Osteoblast (primary cell): ENCODE results near the gene PTGES3. TPM values are rescaled to one million over a fixed set of nuclear protein-coding genes. Genes with fewer than 3 reads are reported as not detected.

Experiments used
- DNase-seq: peaks from one replicate; pipeline ENCODE4 v3.0.0; 2011; ENCODE audit warnings: low spot score, mixed read lengths; ENCODE audit not compliant: insufficient read length; ENCODE audit errors: missing footprints
- H2AFZ ChIP-seq: 2 replicates; pipeline ENCODE4 v1.6.0; 2011; ENCODE audit warnings: mild to moderate bottlenecking, low read length
- H3K27ac ChIP-seq: 2 replicates; pipeline ENCODE4 v1.5.1; 2011; ENCODE audit warnings: mild to moderate bottlenecking, low read depth, low read length, moderate library complexity
- H3K27me3 ChIP-seq: 2 replicates; pipeline ENCODE4 v1.6.0; 2012; ENCODE audit warnings: mild to moderate bottlenecking, control low read depth, inconsistent platforms, low read length, moderate library complexity; ENCODE audit not compliant: insufficient read depth
- H3K36me3 ChIP-seq: 2 replicates; pipeline ENCODE4 v1.5.1; 2011; ENCODE audit warnings: mild to moderate bottlenecking, low read length, control low read depth, moderate library complexity; ENCODE audit not compliant: insufficient read depth
- H3K4me1 ChIP-seq: 2 replicates; pipeline ENCODE4 v1.5.1; 2011; ENCODE audit warnings: mild to moderate bottlenecking, low read length, control low read depth, moderate library complexity; ENCODE audit not compliant: insufficient read depth
- H3K4me2 ChIP-seq: 2 replicates; pipeline ENCODE4 v1.6.0; 2011; ENCODE audit warnings: mild to moderate bottlenecking, low read length; ENCODE audit not compliant: insufficient read depth
- H3K4me3 ChIP-seq: fragments of 200-600 bp; sonication (generic); 3 replicates; pipeline ENCODE4 v1.5.1; 2012; ENCODE audit warnings: mild to moderate bottlenecking, low read length, inconsistent platforms; ENCODE audit not compliant: insufficient read depth
- H3K79me2 ChIP-seq: 2 replicates; pipeline ENCODE4 v1.6.0; 2012; ENCODE audit warnings: mild to moderate bottlenecking, low read length, control low read depth, inconsistent platforms; ENCODE audit not compliant: insufficient read depth
- H3K9me3 ChIP-seq: 2 replicates; pipeline ENCODE4 v1.5.1; 2011; ENCODE audit warnings: low read depth, low read length, control low read depth
- H4K20me1 ChIP-seq: 2 replicates; pipeline ENCODE4 v1.6.0; 2012; ENCODE audit warnings: mild to moderate bottlenecking, low read length, control low read depth; ENCODE audit not compliant: insufficient read depth
- CTCF ChIP-seq: IDR thresholded peaks from 2 replicates; pipeline ENCODE4 v1.5.1; 2011; ENCODE audit warnings: mild to moderate bottlenecking, low read depth, low read length, moderate library complexity; ENCODE audit errors: extremely low read depth
- total RNA-seq: library from RNA; depleted of rRNA; stranded (reverse); fragments of >200 nt; gene quantifications from 2 replicates; pipeline ENCODE4 v1.2.3, GENCODE V29; 2012

Gene PTGES3
- total RNA-seq, 1 donor, result 63.0 TPM

- DNase-seq, result peak; percentile 93
- Histone ChIP-seq H4K20me1 (peaks cover 75% of the 10 kb centered on the region), H3K9me3 (no peaks in the 10 kb centered on the region), H3K27me3 (no peaks in the 10 kb centered on the region), H3K79me2 (peaks cover 93% of the 10 kb centered on the region), H3K27ac (peak overlapping the region; percentile 85), H3K4me2 (peak overlapping the region; percentile 96), H3K36me3 (peaks cover 15% of the 10 kb centered on the region), H3K4me3 (peak overlapping the region; percentile 93), H2AFZ (peak overlapping the region; percentile 77), H3K4me1 (peaks cover 31% of the 10 kb centered on the region)
- no peak for TF ChIP-seq CTCF
Observed at GRCh38 chr12:56628671-56629458, 59.2 kb downstream of the PTGES3 start.

- H3K36me3 ChIP-seq, result peaks cover 28% of the 10 kb centered on the region
- H2AFZ ChIP-seq, result no peak overlapping the region
- H3K79me2 ChIP-seq, result peaks cover 93% of the 10 kb centered on the region
- peaks cover 14% of the 10 kb centered on the region for H3K4me1 ChIP-seq
- no peak for TF ChIP-seq CTCF
- H3K4me2 ChIP-seq, result no peak overlapping the region
- H3K9me3 ChIP-seq, result no peaks in the 10 kb centered on the region
- no peak for DNase-seq
- H4K20me1 ChIP-seq, result peaks cover 72% of the 10 kb centered on the region
- no peak overlapping the region for H3K4me3 ChIP-seq
- no peaks in the 10 kb centered on the region for H3K27me3 ChIP-seq
- H3K27ac ChIP-seq, result no peak overlapping the region
Observed at GRCh38 chr12:56626701-56627100, 61.4 kb downstream of the PTGES3 start.

- peaks cover 99% of the 10 kb centered on the region for H3K79me2 ChIP-seq
- peaks cover 76% of the 10 kb centered on the region for H4K20me1 ChIP-seq
- H3K27me3 ChIP-seq, result no peaks in the 10 kb centered on the region
- no peak overlapping the region for H3K4me2 ChIP-seq
- no peak for TF ChIP-seq CTCF
- no peak overlapping the region for H3K27ac ChIP-seq
- DNase-seq, result no peak
- no peak overlapping the region for H2AFZ ChIP-seq
- H3K36me3 ChIP-seq, result peaks cover 35% of the 10 kb centered on the region
- no peaks in the 10 kb centered on the region for H3K4me1 ChIP-seq
- no peaks in the 10 kb centered on the region for H3K9me3 ChIP-seq
- H3K4me3 ChIP-seq, result no peak overlapping the region
Observed at GRCh38 chr12:56622535-56622934, 65.5 kb downstream of the PTGES3 start.

- H3K4me1 ChIP-seq, result no peaks in the 10 kb centered on the region
- peaks cover 64% of the 10 kb centered on the region for H3K36me3 ChIP-seq
- peaks cover 54% of the 10 kb centered on the region for H4K20me1 ChIP-seq
Observed at GRCh38 chr12:56616925-56617324, 71.2 kb downstream of the PTGES3 start.

More at GRCh38 chr12:56616925-56617324, 71.2 kb downstream of the PTGES3 start:
- Histone ChIP-seq H2AFZ (no peak overlapping the region), H3K27ac (no peak overlapping the region), H3K27me3 (no peaks in the 10 kb centered on the region), H3K4me3 (no peak overlapping the region), H3K4me2 (no peak overlapping the region), H3K79me2 (peaks cover 76% of the 10 kb centered on the region), H3K9me3 (no peaks in the 10 kb centered on the region)
- no peak for TF ChIP-seq CTCF
- DNase-seq, result no peak
